GM18861 (cell line): ENCODE measurements around the gene VEGFA.

ENCODE experiments used
- ATAC-seq: cut with Tn5 transposase; IDR thresholded peaks from one replicate; pipeline ENCODE4 v1.9.1; 2021; ENCODE audit not compliant: unreplicated experiment

The VEGFA gene

GRCh38 chr6:43738877-43739641, 31.0 kb upstream of the VEGFA start:
- no peak for ATAC-seq

DNA sequence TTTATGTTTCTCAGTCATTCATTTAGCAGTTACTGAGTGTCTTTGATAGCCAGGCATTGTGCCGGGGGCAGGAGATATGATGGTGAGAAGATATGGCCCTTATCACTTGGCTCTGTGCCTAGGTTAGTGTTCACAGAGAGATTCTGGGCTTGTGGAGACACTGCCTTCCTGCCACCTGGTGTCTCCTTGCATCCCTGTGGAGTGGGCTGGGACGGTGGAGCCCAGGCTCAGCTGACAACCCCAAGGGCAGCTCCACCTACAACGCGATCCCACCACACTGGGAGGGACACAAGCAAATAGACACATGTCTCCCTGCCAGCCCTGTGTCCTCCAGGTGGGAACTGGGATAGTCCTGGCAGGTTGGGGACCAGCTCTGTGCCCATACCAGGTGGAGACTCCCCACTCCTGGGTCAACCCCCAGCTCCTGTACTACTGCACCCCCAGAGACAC, 30.3 kb upstream of the VEGFA start:
- no peak for ATAC-seq

- ATAC-seq = no peak
Measured at GRCh38 chr6:43740321-43740960, 29.6 kb upstream of the VEGFA start.

GRCh38 chr6:43740961-43741764, 28.8 kb upstream of the VEGFA start:
- ATAC-seq = no peak

- ATAC-seq = no peak
Measured at GRCh38 chr6:43741829-43742228, 28.2 kb upstream of the VEGFA start.

DNA sequence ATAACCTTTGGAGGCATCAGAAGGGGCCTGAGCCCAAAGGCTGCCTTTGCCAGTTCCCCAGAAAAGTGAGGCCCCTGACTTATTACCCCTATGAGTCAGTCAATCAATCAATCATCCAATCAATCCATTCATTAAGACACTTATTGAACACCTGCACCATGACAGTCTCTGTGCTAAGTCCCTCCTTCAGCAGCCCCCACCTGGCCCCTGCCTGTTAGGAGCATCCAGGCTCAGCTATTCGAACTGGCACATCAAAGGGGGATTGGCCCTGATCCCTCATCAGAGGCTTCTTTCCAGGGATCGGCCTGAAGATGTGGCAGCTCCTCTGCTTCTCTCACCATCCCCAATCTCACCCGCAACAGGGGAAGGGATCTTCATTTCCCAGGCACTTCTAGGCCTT, 27.7 kb upstream of the VEGFA start:
- ATAC-seq = no peak

DNA sequence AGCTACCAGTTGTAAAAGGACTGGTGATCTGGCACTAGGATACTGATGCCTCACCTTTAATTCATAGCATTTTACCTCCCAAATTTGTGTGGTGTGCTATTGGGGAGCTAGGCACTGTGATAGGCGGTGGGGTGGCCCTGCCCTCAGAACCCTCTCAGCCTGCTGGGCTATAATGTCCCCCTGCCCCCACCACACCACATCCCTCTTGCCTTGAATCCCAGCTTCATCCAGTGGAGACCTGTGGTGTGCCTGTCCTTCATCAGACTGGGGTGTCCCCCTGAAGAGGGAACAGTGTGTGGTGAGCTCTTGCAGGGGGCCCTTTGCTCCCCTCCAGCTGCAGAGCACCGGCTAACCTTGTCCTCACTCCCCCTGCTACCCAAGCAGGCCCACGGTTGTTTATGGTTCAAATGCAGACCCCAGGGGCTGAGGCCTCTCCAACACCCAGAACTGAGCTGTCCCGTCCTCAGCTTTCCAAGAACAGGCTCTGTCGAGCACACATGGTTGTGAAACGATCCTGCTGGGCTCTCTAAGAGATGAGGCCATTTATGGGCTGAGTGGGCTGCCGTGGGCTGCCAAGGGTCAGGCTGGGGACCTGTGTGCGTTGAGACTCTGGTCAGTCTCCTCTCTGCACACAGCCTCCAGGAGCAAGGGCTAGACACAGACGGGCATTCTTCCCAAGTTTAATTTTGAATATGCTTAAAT, 26.9 kb upstream of the VEGFA start:
- no peak for ATAC-seq

DNA sequence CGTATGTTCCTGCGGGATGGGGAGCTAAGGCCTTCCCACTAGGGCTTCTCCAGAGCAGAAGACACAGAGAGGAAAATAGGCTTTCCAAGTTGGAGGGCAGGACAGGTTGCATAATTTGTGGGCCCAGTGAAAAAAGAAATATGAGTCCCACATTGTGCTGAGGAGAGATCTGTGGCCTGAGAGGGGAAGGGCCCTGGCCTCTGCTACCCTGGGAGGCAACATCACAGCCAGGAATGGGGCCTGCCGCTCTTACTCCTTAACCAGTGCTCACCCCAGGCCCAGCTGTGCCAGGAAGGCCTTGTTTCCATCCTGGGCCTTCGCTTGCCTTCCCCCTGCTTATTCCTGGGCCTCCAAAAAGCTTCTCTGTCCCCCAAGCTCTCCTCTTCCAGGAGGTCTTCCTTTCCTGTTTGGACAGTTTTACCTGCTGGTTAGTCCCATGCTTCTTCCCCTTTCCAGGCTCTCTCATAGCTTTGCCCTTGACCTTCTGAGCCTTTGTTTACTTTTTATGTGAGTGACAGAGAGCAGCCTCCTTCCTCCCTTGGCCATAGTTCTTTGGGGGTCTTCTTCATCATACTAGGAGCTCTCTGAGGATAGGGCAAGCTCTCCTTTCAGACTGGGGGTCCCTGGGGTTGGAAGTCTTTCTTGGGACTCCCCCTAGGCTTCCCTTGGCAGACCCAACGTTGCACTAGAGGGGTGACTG, 26.2 kb upstream of the VEGFA start:
- ATAC-seq = no peak

- ATAC-seq = no peak
Measured at GRCh38 chr6:43744491-43744890, 25.5 kb upstream of the VEGFA start.

DNA sequence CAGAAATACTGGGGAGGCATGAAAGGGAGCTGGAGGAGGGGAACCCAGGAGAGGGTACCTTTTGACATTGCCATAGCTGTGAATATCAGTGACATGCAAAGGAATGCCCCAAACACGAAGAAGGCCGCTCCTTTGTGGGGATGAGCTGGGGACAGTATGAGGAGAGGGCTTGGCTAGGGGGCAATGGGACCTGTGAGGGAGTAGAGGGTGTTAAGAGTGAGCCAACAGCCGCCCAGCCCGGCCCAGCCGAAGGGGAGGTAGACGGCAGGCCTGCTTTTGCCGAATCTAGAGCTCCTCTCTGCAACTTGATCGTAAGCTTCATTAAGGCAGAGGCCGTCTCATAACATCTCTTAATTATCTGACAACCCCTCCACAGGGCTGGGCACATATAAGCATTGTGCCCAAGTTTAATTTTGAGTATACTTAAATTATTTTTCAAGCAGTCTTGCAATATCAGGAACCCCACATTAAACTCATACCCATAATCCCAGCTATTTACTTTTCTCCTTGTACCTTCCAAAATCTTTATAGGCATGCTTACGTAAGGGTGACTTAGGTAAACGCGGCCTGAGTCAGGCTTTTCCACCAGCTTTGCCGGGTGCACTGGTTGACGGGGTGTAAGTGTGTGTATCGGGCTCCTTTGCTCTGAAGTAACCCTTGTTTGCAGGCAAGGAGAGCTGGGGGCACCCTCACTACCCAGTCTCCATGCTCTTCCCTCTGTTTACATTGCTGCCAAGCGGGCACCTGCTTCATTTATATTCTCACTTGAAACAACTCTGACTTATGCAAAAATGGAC, 24.9 kb upstream of the VEGFA start:
- no peak for ATAC-seq

DNA sequence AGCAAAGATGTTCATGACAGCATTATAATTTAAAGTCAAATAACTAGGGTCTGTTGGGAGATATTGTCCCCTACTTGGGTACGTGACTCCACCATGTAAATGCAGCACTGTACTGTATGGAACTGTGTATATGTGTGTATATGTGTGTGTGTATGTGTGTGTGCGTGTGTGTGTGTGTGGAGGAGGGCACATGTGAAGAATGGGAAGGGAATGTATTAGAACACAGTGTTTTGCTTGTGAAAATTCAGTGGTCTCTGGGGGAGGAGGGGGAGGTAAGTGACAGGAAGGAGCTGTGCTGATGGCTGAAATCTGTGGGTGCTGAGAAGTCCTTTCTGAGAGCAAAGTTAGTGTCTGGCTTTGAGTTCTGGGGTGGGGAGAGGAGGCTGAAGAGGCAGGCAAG, 23.9 kb upstream of the VEGFA start:
- ATAC-seq = no peak

- no peak for ATAC-seq
Measured at GRCh38 chr6:43746613-43747102, 23.4 kb upstream of the VEGFA start.

GRCh38 chr6:43747784-43748183, 22.2 kb upstream of the VEGFA start:
- ATAC-seq = no peak

GRCh38 chr6:43748765-43749164, 21.2 kb upstream of the VEGFA start:
- no peak for ATAC-seq

- ATAC-seq = no peak
Measured at GRCh38 chr6:43749461-43749860, 20.6 kb upstream of the VEGFA start.

DNA sequence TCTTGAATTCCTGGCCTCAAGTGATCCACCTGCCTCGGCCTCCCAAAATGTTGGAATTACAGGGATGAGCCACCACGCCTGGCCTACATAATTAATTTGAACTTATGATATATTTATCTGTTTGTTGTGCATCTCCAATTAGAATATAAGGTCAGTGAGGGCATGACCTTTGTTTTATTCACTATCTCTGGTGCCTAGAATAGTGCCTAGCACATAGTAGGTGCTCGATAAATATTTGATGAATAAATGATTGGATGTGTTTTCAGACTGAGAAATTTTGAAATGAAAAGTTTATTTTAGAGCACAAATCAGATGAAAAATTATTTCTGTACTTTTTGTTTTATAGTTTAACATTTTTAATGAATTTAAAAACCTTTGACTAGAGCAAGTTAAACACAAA, 19.4 kb upstream of the VEGFA start:
- ATAC-seq = no peak

DNA sequence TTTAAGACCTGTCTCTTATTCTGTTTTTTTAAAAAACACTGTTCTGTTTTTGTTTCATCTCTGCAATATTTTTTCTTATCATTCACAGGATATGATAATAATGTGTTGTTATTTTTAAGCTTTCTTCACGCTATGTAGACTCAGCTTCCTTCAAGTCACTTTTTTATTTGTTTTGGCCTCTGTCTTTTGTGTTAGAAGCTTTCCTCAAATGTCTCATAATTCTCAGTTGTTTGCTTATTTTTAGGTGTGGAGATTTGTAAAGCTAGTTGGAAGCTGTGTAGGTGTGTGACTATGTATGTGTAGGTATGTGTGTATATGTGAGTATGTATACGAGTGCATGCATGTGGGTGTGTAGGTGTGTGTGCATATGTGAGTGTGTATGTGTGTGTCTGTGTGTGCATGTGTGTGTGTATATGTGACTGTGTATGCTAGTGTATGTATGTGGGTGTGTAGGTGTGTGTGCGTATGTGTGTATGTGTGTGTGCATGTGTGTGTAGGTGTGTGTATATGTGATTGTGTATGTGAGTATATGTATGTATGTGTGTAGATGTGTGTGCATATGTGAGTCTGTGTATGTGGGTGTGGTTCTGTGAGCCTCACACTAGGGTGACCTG, 16.3 kb upstream of the VEGFA start:
- no peak for ATAC-seq

DNA sequence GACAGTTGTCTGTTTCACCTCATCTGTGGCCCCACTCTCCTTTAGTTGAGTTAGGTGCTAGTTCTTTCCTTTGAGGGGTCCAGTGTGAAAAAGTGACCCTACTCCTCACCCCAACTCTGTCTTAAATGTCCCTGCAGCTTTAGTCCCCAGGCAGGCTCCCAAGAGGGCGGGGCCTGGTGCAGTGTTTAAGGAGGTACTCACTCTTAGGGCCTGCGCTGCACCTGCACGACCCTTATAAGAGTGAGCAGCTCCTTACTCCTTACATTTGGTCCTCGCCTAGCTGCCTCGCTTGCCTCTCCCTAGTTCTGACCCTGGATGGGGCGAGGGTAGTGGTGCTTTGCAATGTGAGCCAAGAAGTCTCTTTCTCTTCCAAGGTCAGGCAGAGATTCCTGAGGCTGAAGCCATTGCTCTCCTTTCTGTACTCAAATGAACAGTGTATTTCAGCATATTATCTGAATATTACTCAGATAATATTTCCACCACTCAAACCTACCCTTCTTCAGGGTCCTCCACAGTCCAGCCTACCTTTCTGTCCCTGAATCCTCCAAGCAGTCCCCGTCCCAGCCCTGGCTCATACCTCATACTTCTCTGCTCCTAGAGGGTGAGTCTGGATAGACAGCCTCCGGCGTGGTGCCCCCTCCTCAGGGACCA, 11.9 kb upstream of the VEGFA start:
- ATAC-seq = no peak

- ATAC-seq = no peak
Measured at GRCh38 chr6:43758617-43759050, 11.4 kb upstream of the VEGFA start.
